Cortex of kidney (tissue), 1 donor: Measurements from ENCODE around the gene WSB1.

ENCODE experiments used
- DNase-seq: peaks from one replicate; lab custom pipeline; 2025; lab: John Stamatoyannopoulos, UW

WSB1 gene

GRCh38 chr17:27357236-27357635, 63.3 kb downstream of the WSB1 start:
- DNase-seq, result no peak

DNA sequence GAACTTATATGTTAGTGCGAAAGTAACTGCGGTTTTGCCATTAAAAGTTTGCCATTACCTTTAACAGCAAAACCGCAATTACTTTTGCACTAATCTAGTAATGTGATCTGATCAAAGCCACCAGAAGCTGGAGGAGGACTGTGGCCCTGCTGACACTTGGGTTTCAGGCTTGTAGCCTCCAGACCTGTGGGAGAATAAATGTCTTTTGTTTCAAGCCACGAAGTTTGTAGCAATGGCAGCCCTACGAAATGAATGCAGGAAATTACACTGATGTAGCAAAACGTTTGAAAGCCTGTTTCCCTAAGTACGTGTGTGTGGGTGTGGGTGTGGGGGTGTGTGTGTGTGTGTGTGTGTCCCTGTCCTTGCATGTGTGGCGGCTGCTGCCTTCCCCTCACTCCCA, 66.6 kb downstream of the WSB1 start:
- DNase-seq, result no peak

- no peak for DNase-seq
Observed at GRCh38 chr17:27361695-27362094, 67.8 kb downstream of the WSB1 start.

DNA sequence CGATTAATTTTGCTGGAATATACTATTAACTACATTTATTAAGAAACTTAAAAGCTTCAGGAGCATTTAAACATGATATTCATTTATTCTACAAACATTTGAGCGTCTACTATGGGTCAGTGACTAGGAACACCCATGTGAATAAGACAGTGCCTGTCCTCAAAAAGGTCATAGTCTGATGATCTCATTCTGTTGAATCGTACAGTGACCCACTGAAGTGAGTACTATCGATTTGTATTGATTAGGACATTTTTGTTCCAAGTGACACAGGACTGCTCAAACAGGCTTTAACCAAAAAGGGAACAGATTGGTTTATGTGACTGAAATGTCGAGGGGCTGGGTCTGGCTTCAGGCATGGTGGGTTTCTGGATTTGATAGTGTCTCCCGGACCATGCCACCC, 68.6 kb downstream of the WSB1 start:
- no peak for DNase-seq

DNA sequence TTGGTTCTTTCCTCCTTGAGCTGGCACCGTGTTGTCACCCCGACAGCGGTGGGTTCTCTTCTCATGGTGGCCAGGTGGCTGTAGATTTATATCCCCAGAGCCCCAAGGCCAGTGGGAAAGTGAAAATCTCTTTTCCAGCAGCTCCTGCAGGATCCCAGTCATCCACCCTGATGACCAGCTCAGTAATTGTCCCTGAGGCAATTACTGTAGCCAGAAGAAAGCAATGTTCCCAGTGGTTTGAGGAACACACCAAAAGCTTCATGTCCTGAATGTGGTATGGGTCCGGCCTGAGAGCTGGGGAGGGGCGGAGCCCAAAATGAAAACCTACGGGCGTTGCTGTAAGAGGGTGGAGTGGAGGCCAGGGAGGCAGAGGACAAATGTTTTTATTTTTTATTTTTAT, 69.0 kb downstream of the WSB1 start:
- no peak for DNase-seq

- no peak for DNase-seq
Observed at GRCh38 chr17:27363326-27363725, 69.4 kb downstream of the WSB1 start.
